GM10847 (cell line): ENCODE measurements around the gene CGB8.

Source experiments
- POLR2A ChIP-seq: IDR thresholded peaks from 2 replicates; pipeline ENCODE4 v1.6.1; 2011; ENCODE audit not compliant: insufficient read length; ENCODE audit errors: extremely low read depth

CGB8 gene

GRCh38 chr19:49009828-49010227 lies 39.1 kb downstream of the CGB8 start:
- no peak for TF ChIP-seq POLR2A

- TF ChIP-seq POLR2A, result no peak
Measured at GRCh38 chr19:49006905-49007304, 42.0 kb downstream of the CGB8 start.

GRCh38 chr19:49004964-49005614 lies 43.8 kb downstream of the CGB8 start:
- no peak for TF ChIP-seq POLR2A

GRCh38 chr19:49004133-49004532 lies 44.8 kb downstream of the CGB8 start:
- no peak for TF ChIP-seq POLR2A

GRCh38 chr19:48999481-49000325 lies 49.2 kb downstream of the CGB8 start:
- TF ChIP-seq POLR2A, result no peak

GRCh38 chr19:48997972-48998371 lies 50.9 kb downstream of the CGB8 start:
- no peak for TF ChIP-seq POLR2A
